CD14-positive monocyte (primary cell): ENCODE data around the gene RSPO4. TPM values are rescaled to one million over a fixed set of nuclear protein-coding genes. Genes with fewer than 3 reads are reported as not detected.
"Not testable (repeated sequence)": the region's sequence is repeated elsewhere in the genome, so short reads cannot be mapped to it uniquely, and the experiment has no call there.

Experiments
- DNase-seq, 3 donors: peaks; one replicate each; pipeline ENCODE4 v3.0.0-alpha.2; 2011 to 2022
- H2AFZ ChIP-seq: 2 replicates; pipeline ENCODE4 v1.6.0; 2012; ENCODE audit warnings: mild to moderate bottlenecking, low read depth, low read length, inconsistent platforms; ENCODE audit not compliant: insufficient read depth, poor library complexity, severe bottlenecking
- H3K27ac ChIP-seq, 2 donors: 1 replicate in 1 of 2; 2 replicates in 1 of 2; pipeline ENCODE4 v1.5.1; 2012 to 2013; ENCODE audit warnings: low read length in 2 of 2, control low read depth in 1 of 2, inconsistent platforms in 1 of 2, low read depth in 1 of 2, mild to moderate bottlenecking in 1 of 2
- H3K27me3 ChIP-seq, 2 donors: one replicate each; pipeline versions ENCODE4 v1.6.0 to v1.6.1; 2011 to 2013; ENCODE audit warnings: low read length in 2 of 2; ENCODE audit not compliant: control insufficient read depth in 2 of 2, insufficient read depth in 2 of 2
- H3K36me3 ChIP-seq, 2 donors: replicated peaks in 1 of 2; 1 replicate in 1 of 2; 2 replicates in 1 of 2; pipeline versions ENCODE4 v1.5.1 to v1.6.1; 2012 to 2013; ENCODE audit warnings: low read length in 2 of 2, control low read depth in 1 of 2, inconsistent platforms in 1 of 2, mild to moderate bottlenecking in 1 of 2; ENCODE audit not compliant: insufficient read depth in 2 of 2, control insufficient read depth in 1 of 2
- H3K4me1 ChIP-seq, 2 donors: 1 replicate in 1 of 2; 2 replicates in 1 of 2; pipeline versions ENCODE4 v1.5.1 to v1.6.1; 2012 to 2013; ENCODE audit warnings: low read length in 2 of 2, control low read depth in 1 of 2, inconsistent platforms in 1 of 2, mild to moderate bottlenecking in 1 of 2, moderate library complexity in 1 of 2; ENCODE audit not compliant: insufficient read depth in 2 of 2, control insufficient read depth in 1 of 2
- H3K4me2 ChIP-seq: replicated peaks from 2 replicates; pipeline ENCODE3; 2012; ENCODE audit warnings: low read length, moderate library complexity, mild to moderate bottlenecking; ENCODE audit not compliant: poor library complexity, severe bottlenecking; ENCODE audit errors: extremely low read depth
- H3K4me3 ChIP-seq, 3 experiments: fragments of 200-600 bp in 1 of 3; sonication (generic) in 1 of 3; replicated peaks in 1 of 3; 1 replicate in 2 of 3; 2 replicates in 1 of 3; pipeline ENCODE4 v1.5.1; 2011 to 2013; ENCODE audit warnings: low read length in 3 of 3, mild to moderate bottlenecking in 3 of 3, control low read depth in 2 of 3, low read depth in 2 of 3, inconsistent platforms in 1 of 3, moderate library complexity in 1 of 3
- H3K79me2 ChIP-seq: 2 replicates; pipeline ENCODE4 v1.6.0; 2012; ENCODE audit warnings: mild to moderate bottlenecking, control low read depth, inconsistent platforms, low read length, moderate library complexity; ENCODE audit not compliant: insufficient read depth
- H3K9ac ChIP-seq: 2 replicates; pipeline ENCODE4 v1.6.0; 2017; ENCODE audit warnings: low read length, mild to moderate bottlenecking; ENCODE audit not compliant: insufficient read depth, poor library complexity, severe bottlenecking
- H3K9me3 ChIP-seq, 2 donors: replicated peaks in 1 of 2; 1 replicate in 1 of 2; 2 replicates in 1 of 2; pipeline versions ENCODE4 v1.5.1 to v1.6.1; 2012 to 2013; ENCODE audit warnings: low read length in 2 of 2, control low read depth in 1 of 2; ENCODE audit not compliant: control insufficient read depth in 1 of 2, insufficient read depth in 1 of 2
- H4K20me1 ChIP-seq: 2 replicates; pipeline ENCODE4 v1.6.0; 2012; ENCODE audit warnings: mild to moderate bottlenecking, low read length, control low read depth, moderate library complexity; ENCODE audit not compliant: insufficient read depth
- H3K27ac Mint-ChIP-seq, 7 donors: one replicate each; pipeline ENCODE4 v1.8.0; 2020; ENCODE audit warnings: mild to moderate bottlenecking in 7 of 7, mixed read lengths in 7 of 7, moderate library complexity in 6 of 7, inconsistent platforms in 2 of 7
- H3K27me3 Mint-ChIP-seq, 3 donors: one replicate each; pipeline ENCODE4 v1.8.0; 2021 to 2022; ENCODE audit warnings: low read depth in 3 of 3, mild to moderate bottlenecking in 3 of 3, mixed read lengths in 3 of 3, moderate library complexity in 3 of 3, inconsistent platforms in 1 of 3
- H3K36me3 Mint-ChIP-seq, 2 donors: one replicate each; pipeline ENCODE4 v1.8.0; 2020; ENCODE audit warnings: mixed read lengths in 2 of 2, inconsistent platforms in 1 of 2, mild to moderate bottlenecking in 1 of 2
- H3K4me1 Mint-ChIP-seq: one replicate; pipeline ENCODE4 v1.8.0; 2020; ENCODE audit warnings: mild to moderate bottlenecking, mixed read lengths
- H3K4me3 Mint-ChIP-seq, 2 donors: one replicate each; pipeline ENCODE4 v1.8.0; 2020; ENCODE audit warnings: mild to moderate bottlenecking in 2 of 2, mixed read lengths in 2 of 2, moderate library complexity in 1 of 2
- H3K9me3 Mint-ChIP-seq, 7 donors: one replicate each; pipeline ENCODE4 v1.8.0; 2020 to 2022; ENCODE audit warnings: mixed read lengths in 7 of 7, mild to moderate bottlenecking in 6 of 7, moderate library complexity in 6 of 7, inconsistent platforms in 2 of 7
- CTCF ChIP-seq: fragments of 200-600 bp; IDR thresholded peaks from one replicate; pipeline ENCODE4 v1.8.0; 2022; ENCODE audit warnings: antibody characterized with exemption, mild to moderate bottlenecking
- WGBS: methylation state at CpG from one replicate; pipeline ENCODE4 v1.1.5; 2013; ENCODE audit warnings: missing lambda C conversion rate; ENCODE audit not compliant: insufficient coverage; 5-methylcytosine and 5-hydroxymethylcytosine counted together
- intact Hi-C, 2 donors: fragments of 100-400 bp; cut with micrococcal nuclease; formaldehyde crosslinking; loops; one replicate each; pipeline versions ENCODE4 v1.15.0 to v1.15.1; 2023
- polyA plus RNA-seq, 3 donors: library from polyadenylated mRNA; depleted of rRNA in 1 of 3; unstranded in 2 of 3; stranded (reverse) in 1 of 3; fragments of 300-500 nt in 2 of 3; fragments of >200 nt in 1 of 3; fragmentation: Illumina TruSeq in 2 of 3; gene quantifications; 1 replicate in 2 of 3; 2 replicates in 1 of 3; pipeline ENCODE4 v1.2.3, GENCODE V29; 2012 to 2021

RSPO4 gene
- polyA plus RNA-seq, 3 donors, result not detected

- peaks cover 0 to 6% (median 1%) of the 10 kb centered on the region in 7 donors for H3K9me3 Mint-ChIP-seq
- H3K36me3 ChIP-seq, result no peaks in the 10 kb centered on the region
- peak overlapping the region; percentile 35 to 36 for H3K27ac ChIP-seq
- H3K27me3 ChIP-seq, result no peaks in the 10 kb centered on the region
- H3K4me3 Mint-ChIP-seq, result peak overlapping the region in 1 of 2 donors; percentile 21
- peak overlapping the region in 6 of 7 donors; percentile 30 to 77 (median 68) for H3K27ac Mint-ChIP-seq
- H3K4me1 ChIP-seq, result peaks cover 15 to 17% of the 10 kb centered on the region in 2 donors
- H3K4me1 Mint-ChIP-seq, result peaks cover 24% of the 10 kb centered on the region
- peak; percentile 47 to 60 (median 58) for DNase-seq
- intact Hi-C loops, result no loop called here
- peak overlapping the region; percentile 29 for H3K4me2 ChIP-seq
- H3K79me2 ChIP-seq, result no peaks in the 10 kb centered on the region
- H4K20me1 ChIP-seq, result no peaks in the 10 kb centered on the region
- H3K36me3 Mint-ChIP-seq, result no peaks in the 10 kb centered on the region
- no peaks in the 10 kb centered on the region for H3K9me3 ChIP-seq
- H3K4me3 ChIP-seq, result peak overlapping the region in 1 of 3 experiments; percentile 33
- peak overlapping the region; percentile 43 for H2AFZ ChIP-seq
- no peak overlapping the region for H3K9ac ChIP-seq
- peaks cover 0 to 8% (median 4%) of the 10 kb centered on the region in 3 donors for H3K27me3 Mint-ChIP-seq
- WGBS, result 22% methylated on average over 4 of the region's 6 CpGs
- TF ChIP-seq CTCF, result no peak
These were observed 31.8 kb upstream of the RSPO4 start for GRCh38 chr20:1033751-1034414.

- Mint-ChIP-seq H3K27me3 (peaks cover 3 to 4% (median 4%) of the 10 kb centered on the region in 3 donors), H3K4me1 (peaks cover 18% of the 10 kb centered on the region), H3K36me3 (no peaks in the 10 kb centered on the region), H3K9me3 (peaks cover 0 to 9% (median 1%) of the 10 kb centered on the region in 7 donors), H3K27ac (no peak overlapping the region), H3K4me3 (no peak overlapping the region)
- no peak overlapping the region for H3K27ac ChIP-seq
- DNase-seq, result no peak
- H3K9ac ChIP-seq, result no peak overlapping the region
- peaks cover 15% of the 10 kb centered on the region in 2 donors for H3K4me1 ChIP-seq
- H3K79me2 ChIP-seq, result no peaks in the 10 kb centered on the region
- no peaks in the 10 kb centered on the region for H4K20me1 ChIP-seq
- intact Hi-C loops, result no loop called here
- no peak overlapping the region for H3K4me2 ChIP-seq
- H3K9me3 ChIP-seq, result no peaks in the 10 kb centered on the region
- TF ChIP-seq CTCF, result no peak
- H2AFZ ChIP-seq, result no peak overlapping the region
- H3K27me3 ChIP-seq, result no peaks in the 10 kb centered on the region
- no CpG with 5 or more reads among the region's 7 CpGs for WGBS
- no peaks in the 10 kb centered on the region for H3K36me3 ChIP-seq
- H3K4me3 ChIP-seq, result no peak overlapping the region
These were observed 27.9 kb upstream of the RSPO4 start for GRCh38 chr20:1029980-1030379.

GRCh38 chr20:1026214-1026613, 24.1 kb upstream of the RSPO4 start:
- H3K4me1 Mint-ChIP-seq, H3K9me3 Mint-ChIP-seq, H3K27ac ChIP-seq, H3K4me1 ChIP-seq, H3K9me3 ChIP-seq, H2AFZ ChIP-seq, H3K4me2 ChIP-seq, DNase-seq, H3K9ac ChIP-seq, H3K4me3 Mint-ChIP-seq, H3K4me3 ChIP-seq, H3K36me3 Mint-ChIP-seq, H3K79me2 ChIP-seq, H3K36me3 ChIP-seq, H4K20me1 ChIP-seq, intact Hi-C loops, H3K27me3 ChIP-seq: not testable (repeated sequence)
- WGBS, result no CpG with 5 or more reads among the region's 2 CpGs
- peak overlapping the region in 1 of 7 donors; percentile 5 for H3K27ac Mint-ChIP-seq
- peaks cover 5 to 11% (median 7%) of the 10 kb centered on the region in 3 donors for H3K27me3 Mint-ChIP-seq
